PFSK-1 (cell line): ENCODE results near the gene SMIM8.

ENCODE experiments used
- FOXP2 ChIP-seq: optimal IDR thresholded peaks from 2 replicates; pipeline ENCODE3; 2011; ENCODE audit warnings: borderline replicate concordance, control low read depth, inconsistent platforms; ENCODE audit not compliant: insufficient read depth; ENCODE audit errors: extremely low read length, extremely low read depth
- POLR2AphosphoS5 ChIP-seq: IDR thresholded peaks from 2 replicates; pipeline ENCODE4 v1.6.1; 2012; ENCODE audit warnings: low read depth, mild to moderate bottlenecking, control low read depth, low read length, moderate library complexity
- SIN3A ChIP-seq: IDR thresholded peaks from 2 replicates; pipeline ENCODE4 v1.6.1; 2012; ENCODE audit warnings: mild to moderate bottlenecking, low read length, moderate library complexity, borderline replicate concordance; ENCODE audit not compliant: insufficient read depth
- TAF1 ChIP-seq: IDR thresholded peaks from 2 replicates; pipeline ENCODE4 v1.6.1; 2012; ENCODE audit warnings: low read length, control low read depth, borderline replicate concordance; ENCODE audit not compliant: insufficient read depth
- TF ChIP-seq, protein P1 (sequence below), 2 experiments: IDR thresholded peaks; 2 replicates each; pipeline versions ENCODE4 v1.6.1 to v1.8.0; 2011 to 2012; ENCODE audit warnings: low read depth in 2 of 2, low read length in 2 of 2, control low read depth in 1 of 2, inconsistent platforms in 1 of 2, mild to moderate bottlenecking in 1 of 2, moderate library complexity in 1 of 2; ENCODE audit not compliant: insufficient read depth in 1 of 2

Gene SMIM8

DNA sequence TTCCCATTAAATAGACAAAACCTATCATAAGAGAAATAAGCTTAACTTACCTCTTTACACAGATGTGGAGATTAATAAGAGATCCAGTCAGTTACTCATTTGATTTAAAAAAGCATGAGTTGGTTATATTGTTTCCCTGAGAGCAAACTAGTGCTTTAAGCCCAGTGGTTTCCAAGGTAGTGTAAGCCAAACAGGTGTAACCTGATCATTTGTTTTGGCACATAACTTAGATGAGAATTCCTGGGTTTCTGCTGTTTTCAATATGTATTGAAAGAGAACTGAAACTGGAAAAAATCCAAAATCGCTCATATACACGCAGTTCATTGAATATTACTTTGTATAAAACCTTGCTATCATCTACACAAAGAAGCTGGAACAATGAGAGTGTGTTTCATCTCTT lies 30.5 kb upstream of the SMIM8 start:
- TF ChIP-seq, protein P1, sequence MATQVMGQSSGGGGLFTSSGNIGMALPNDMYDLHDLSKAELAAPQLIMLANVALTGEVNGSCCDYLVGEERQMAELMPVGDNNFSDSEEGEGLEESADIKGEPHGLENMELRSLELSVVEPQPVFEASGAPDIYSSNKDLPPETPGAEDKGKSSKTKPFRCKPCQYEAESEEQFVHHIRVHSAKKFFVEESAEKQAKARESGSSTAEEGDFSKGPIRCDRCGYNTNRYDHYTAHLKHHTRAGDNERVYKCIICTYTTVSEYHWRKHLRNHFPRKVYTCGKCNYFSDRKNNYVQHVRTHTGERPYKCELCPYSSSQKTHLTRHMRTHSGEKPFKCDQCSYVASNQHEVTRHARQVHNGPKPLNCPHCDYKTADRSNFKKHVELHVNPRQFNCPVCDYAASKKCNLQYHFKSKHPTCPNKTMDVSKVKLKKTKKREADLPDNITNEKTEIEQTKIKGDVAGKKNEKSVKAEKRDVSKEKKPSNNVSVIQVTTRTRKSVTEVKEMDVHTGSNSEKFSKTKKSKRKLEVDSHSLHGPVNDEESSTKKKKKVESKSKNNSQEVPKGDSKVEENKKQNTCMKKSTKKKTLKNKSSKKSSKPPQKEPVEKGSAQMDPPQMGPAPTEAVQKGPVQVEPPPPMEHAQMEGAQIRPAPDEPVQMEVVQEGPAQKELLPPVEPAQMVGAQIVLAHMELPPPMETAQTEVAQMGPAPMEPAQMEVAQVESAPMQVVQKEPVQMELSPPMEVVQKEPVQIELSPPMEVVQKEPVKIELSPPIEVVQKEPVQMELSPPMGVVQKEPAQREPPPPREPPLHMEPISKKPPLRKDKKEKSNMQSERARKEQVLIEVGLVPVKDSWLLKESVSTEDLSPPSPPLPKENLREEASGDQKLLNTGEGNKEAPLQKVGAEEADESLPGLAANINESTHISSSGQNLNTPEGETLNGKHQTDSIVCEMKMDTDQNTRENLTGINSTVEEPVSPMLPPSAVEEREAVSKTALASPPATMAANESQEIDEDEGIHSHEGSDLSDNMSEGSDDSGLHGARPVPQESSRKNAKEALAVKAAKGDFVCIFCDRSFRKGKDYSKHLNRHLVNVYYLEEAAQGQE (IDR thresholded peaks at IDR 0.05; ENCODE audit: insufficient read depth in 1 of 2, low read depth in 2 of 2, low read length in 2 of 2), result no peak
- no peak for TF ChIP-seq SIN3A
- TF ChIP-seq FOXP2, result no peak
- no peak for TF ChIP-seq POLR2AphosphoS5
- no peak for TF ChIP-seq TAF1

DNA sequence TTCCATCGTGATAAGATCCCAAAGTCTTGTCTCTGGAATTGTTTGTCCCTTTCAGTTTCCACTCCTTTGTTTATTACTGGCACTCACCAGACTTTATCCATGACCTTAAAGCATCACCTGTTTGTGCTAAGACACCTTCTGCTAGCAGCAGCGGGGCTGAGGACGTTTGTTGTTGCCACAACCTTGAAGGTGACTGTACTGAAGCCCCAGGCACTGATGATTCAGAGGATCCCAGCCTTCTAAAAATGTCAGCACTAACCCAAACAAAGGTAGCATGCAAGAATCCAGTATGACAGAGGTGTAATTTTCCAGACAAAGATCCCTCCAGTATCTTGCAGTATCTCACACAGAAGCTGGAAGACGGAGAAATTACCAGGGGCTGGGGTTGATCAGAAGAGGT lies 28.9 kb upstream of the SMIM8 start:
- TF ChIP-seq SIN3A (no peak), POLR2AphosphoS5 (no peak), FOXP2 (no peak), TAF1 (no peak)
- TF ChIP-seq, protein P1 (IDR thresholded peaks at IDR 0.05; ENCODE audit: insufficient read depth in 1 of 2, low read depth in 2 of 2, low read length in 2 of 2), result no peak

GRCh38 chr6:87297119-87297518 lies 25.3 kb upstream of the SMIM8 start:
- TF ChIP-seq FOXP2, result no peak
- no peak for TF ChIP-seq TAF1

DNA sequence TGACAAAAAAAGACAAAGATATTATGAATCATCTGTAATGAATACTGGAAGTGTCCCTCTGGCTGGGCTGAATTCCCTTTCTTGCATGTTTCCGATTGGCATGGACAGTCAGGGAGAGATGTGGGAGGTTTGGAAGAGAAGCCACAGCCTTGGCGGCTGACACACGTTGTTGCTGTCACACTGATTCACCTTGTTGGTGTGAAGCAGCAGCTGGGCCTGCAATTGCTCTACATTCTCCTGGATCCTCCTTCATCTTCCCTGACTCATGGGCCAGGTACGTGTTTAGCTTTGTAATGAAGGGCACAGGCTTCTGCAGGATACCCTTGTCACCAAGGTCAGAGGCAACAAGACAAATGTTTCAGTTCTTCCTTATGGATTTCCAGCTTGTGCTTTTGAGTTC lies 13.4 kb upstream of the SMIM8 start:
- TF ChIP-seq TAF1 (no peak), FOXP2 (no peak), SIN3A (no peak)

DNA sequence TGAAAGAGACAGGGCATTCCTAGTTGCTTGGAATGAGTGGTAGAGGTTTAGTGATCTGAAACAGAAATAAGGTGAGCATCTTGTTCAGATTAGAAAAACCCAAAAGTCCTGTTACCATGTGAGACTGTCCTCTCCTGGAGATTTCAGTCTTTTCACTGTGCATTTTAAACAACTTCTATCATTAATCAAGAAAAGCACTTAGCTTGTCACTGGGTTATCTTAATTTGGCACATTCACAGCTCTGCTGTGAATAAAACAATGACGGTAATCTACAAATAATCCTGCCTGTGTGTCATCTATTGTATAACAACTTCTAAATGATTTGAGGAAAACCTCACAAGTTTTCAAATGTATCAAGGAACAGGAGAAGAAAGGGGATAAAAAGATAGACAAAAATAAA lies 9.5 kb upstream of the SMIM8 start:
- TF ChIP-seq TAF1 (no peak), POLR2AphosphoS5 (no peak), SIN3A (no peak), FOXP2 (no peak)
- TF ChIP-seq, protein P1 (IDR thresholded peaks at IDR 0.05; ENCODE audit: insufficient read depth in 1 of 2, low read depth in 2 of 2, low read length in 2 of 2), result no peak

DNA sequence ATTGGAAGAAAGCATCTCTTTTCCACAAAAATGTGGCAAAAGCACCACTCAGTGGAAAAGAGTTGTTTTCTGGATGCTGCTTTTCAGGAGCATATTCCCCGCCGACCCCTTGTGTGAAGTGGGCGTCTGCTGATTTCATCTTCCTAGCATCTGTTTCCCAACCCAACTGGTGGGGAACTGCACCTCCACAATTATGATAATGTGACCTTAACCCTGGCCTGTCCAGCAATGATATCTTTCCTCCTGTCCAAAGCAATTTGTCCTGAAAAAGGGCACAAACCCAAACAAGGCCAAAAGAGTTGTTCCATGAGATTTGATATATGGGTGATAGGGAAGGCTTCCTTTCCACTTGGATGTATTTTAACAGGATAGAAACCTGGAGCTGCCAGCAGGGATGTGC lies 7.3 kb upstream of the SMIM8 start:
- TF ChIP-seq SIN3A (no peak), FOXP2 (no peak), POLR2AphosphoS5 (no peak), TAF1 (no peak)
- TF ChIP-seq, protein P1 (IDR thresholded peaks at IDR 0.05; ENCODE audit: insufficient read depth in 1 of 2, low read depth in 2 of 2, low read length in 2 of 2), result no peak
